Activated B cell treated with CpG ODN at 0.5 μM for 24 hours (primary cell): ENCODE results near the gene MAML3. TPM values are rescaled to one million over a fixed set of nuclear protein-coding genes. Genes with fewer than 3 reads are reported as not detected.
A peak's percentile ranks its signal among the peaks of the same experiment; 100 is the strongest.

Experiments used
- ATAC-seq: fragments of 200-7000 bp; cut with Tn5 transposase; one replicate; pipeline ENCODE4 v1.10.0; 2021; ENCODE audit warnings: low read depth, mild to moderate bottlenecking, moderate library complexity
- CTCF ChIA-PET: fragments of 350-600 bp; sonication (Branson Sonifier 250); formaldehyde crosslinking; loops from one replicate; lab custom pipeline; 2021; ENCODE audit warnings: antibody characterized with exemption; lab: Charles Lee
- POLR2A ChIA-PET: fragments of 350-600 bp; sonication (Branson Sonifier 250); formaldehyde crosslinking; loops from one replicate; lab custom pipeline; 2021; ENCODE audit warnings: antibody characterized with exemption; lab: Charles Lee
- DNase-seq: peaks from one replicate; pipeline ENCODE4 v3.0.0; 2022
- H3K27ac Mint-ChIP-seq: one replicate; pipeline ENCODE4 v1.8.0; 2020; ENCODE audit warnings: mixed read lengths
- H3K27me3 Mint-ChIP-seq: one replicate; pipeline ENCODE4 v1.8.0; 2021; ENCODE audit warnings: mixed read lengths
- H3K36me3 Mint-ChIP-seq: one replicate; pipeline ENCODE4 v1.8.0; 2021; ENCODE audit warnings: low read depth, mixed read lengths
- H3K4me1 Mint-ChIP-seq: one replicate; pipeline ENCODE4 v1.8.0; 2021; ENCODE audit warnings: mixed read lengths
- H3K4me3 Mint-ChIP-seq: one replicate; pipeline ENCODE4 v1.8.0; 2020; ENCODE audit warnings: mild to moderate bottlenecking, mixed read lengths
- H3K9me3 Mint-ChIP-seq: one replicate; pipeline ENCODE4 v1.8.0; 2020; ENCODE audit warnings: mixed read lengths
- CTCF ChIP-seq: fragments of 200-600 bp; IDR thresholded peaks from one replicate; pipeline ENCODE4 v1.8.0; 2022; ENCODE audit warnings: antibody characterized with exemption, mild to moderate bottlenecking
- intact Hi-C: fragments of 100-400 bp; cut with micrococcal nuclease; formaldehyde crosslinking; loops from one replicate; pipeline ENCODE4 v1.15.1; 2024
- total RNA-seq: library from RNA; stranded (reverse); gene quantifications from 2 replicates; pipeline ENCODE4 v1.2.3, GENCODE V29; 2022

The MAML3 gene
- total RNA-seq, 1 donor from 2014 or later = 2.6 TPM

- no peak for TF ChIP-seq CTCF
- no peak for ATAC-seq
- ChIA-PET POLR2A (interaction anchor here (1.1 to 1.5 kb wide), 2 partner anchors 54 to 57 kb away, joined by 8 to 14 read pairs; partner anchors contain the start of gene MAML3), CTCF (interaction anchor here (0.7 kb wide), 1 partner anchor 44 kb away, joined by 4 read pairs; no protein-coding TSS in a partner anchor)
- DNase-seq = no peak
- Mint-ChIP-seq H3K9me3 (no peaks in the 10 kb centered on the region), H3K4me1 (peaks cover 77% of the 10 kb centered on the region), H3K4me3 (peak overlapping the region; percentile 56), H3K36me3 (no peaks in the 10 kb centered on the region), H3K27ac (peak overlapping the region; percentile 10), H3K27me3 (peaks cover 11% of the 10 kb centered on the region)
- intact Hi-C loops = loop anchor here (1.0 kb wide), 1 partner anchor 54 kb away; no protein-coding TSS in a partner anchor
These were observed 57.5 kb downstream of the MAML3 start for GRCh38 chr4:140096483-140096861.

- Mint-ChIP-seq H3K36me3 (no peaks in the 10 kb centered on the region), H3K27me3 (peaks cover 11% of the 10 kb centered on the region), H3K4me3 (peak overlapping the region; percentile 56), H3K27ac (peak overlapping the region; percentile 76), H3K4me1 (peaks cover 77% of the 10 kb centered on the region), H3K9me3 (no peaks in the 10 kb centered on the region)
- ChIA-PET POLR2A (interaction anchor here (0.5 to 1.5 kb wide), 5 partner anchors 20 to 136 kb away, joined by 3 to 14 read pairs (median 3); partner anchors contain the start of gene MAML3), CTCF (interaction anchor here (0.7 kb wide), 1 partner anchor 44 kb away, joined by 4 read pairs; no protein-coding TSS in a partner anchor)
- no peak for DNase-seq
- no peak for TF ChIP-seq CTCF
- intact Hi-C loops = loop anchor here (1.0 to 2.0 kb wide), 2 partner anchors 47 to 54 kb away; no protein-coding TSS in a partner anchor
- peak; percentile 56 for ATAC-seq
These were observed 58.1 kb downstream of the MAML3 start for GRCh38 chr4:140095694-140096482.

GRCh38 chr4:140094438-140095420 lies 59.3 kb downstream of the MAML3 start:
- Mint-ChIP-seq H3K4me1 (peaks cover 70% of the 10 kb centered on the region), H3K4me3 (peak overlapping the region; percentile 56)
- CTCF ChIA-PET = interaction anchor here (1.1 kb wide), 1 partner anchor 59 kb away, joined by 3 read pairs; the partner anchor contains the start of gene MAML3

GRCh38 chr4:140092094-140092851 lies 61.7 kb downstream of the MAML3 start:
- ATAC-seq (no peak), DNase-seq (no peak)
- H3K27me3 Mint-ChIP-seq = peaks cover 17% of the 10 kb centered on the region
- H3K4me1 Mint-ChIP-seq = peaks cover 48% of the 10 kb centered on the region
- H3K4me3 Mint-ChIP-seq = peak overlapping the region; percentile 20
- H3K36me3 Mint-ChIP-seq = no peaks in the 10 kb centered on the region
- no peak overlapping the region for H3K27ac Mint-ChIP-seq
- ChIA-PET CTCF (no interaction called here), POLR2A (no interaction called here)
- intact Hi-C loops = no loop called here
- TF ChIP-seq CTCF = no peak
- H3K9me3 Mint-ChIP-seq = no peaks in the 10 kb centered on the region

More at GRCh38 chr4:140094438-140095420, 59.3 kb downstream of the MAML3 start:
- POLR2A ChIA-PET = interaction anchor here (0.5 to 1.5 kb wide), 3 partner anchors 39 to 137 kb away, joined by 3 to 14 read pairs (median 3); no protein-coding TSS in a partner anchor
- DNase-seq (peak; percentile 23), ATAC-seq (peak; percentile 58)
- intact Hi-C loops = loop anchor here (2.0 kb wide), 1 partner anchor 46 kb away; no protein-coding TSS in a partner anchor
- no peak for TF ChIP-seq CTCF
- peaks cover 14% of the 10 kb centered on the region for H3K27me3 Mint-ChIP-seq
- H3K9me3 Mint-ChIP-seq = no peaks in the 10 kb centered on the region
- peak overlapping the region; percentile 76 for H3K27ac Mint-ChIP-seq
- H3K36me3 Mint-ChIP-seq = no peaks in the 10 kb centered on the region
